Left ventricle myocardium inferior (tissue), 1 donor: ENCODE measurements around the gene SLC37A1. TPM values are rescaled to one million over a fixed set of nuclear protein-coding genes. Genes with fewer than 3 reads are reported as not detected.

Source experiments
- DNase-seq: peaks from one replicate; pipeline ENCODE4 v3.0.0-alpha.2; 2020
- H3K27ac ChIP-seq: fragments of 200-600 bp; replicated peaks from 2 replicates; pipeline ENCODE4 v1.8.0; 2021
- H3K27me3 ChIP-seq: fragments of 200-600 bp; 2 replicates; pipeline ENCODE4 v1.8.0; 2021; ENCODE audit warnings: low read depth
- H3K36me3 ChIP-seq: fragments of 200-600 bp; 2 replicates; pipeline ENCODE4 v1.8.0; 2021
- H3K4me1 ChIP-seq: fragments of 200-600 bp; 2 replicates; pipeline ENCODE4 v1.8.0; 2021
- H3K4me3 ChIP-seq: fragments of 200-600 bp; 2 replicates; pipeline ENCODE4 v1.8.0; 2021; ENCODE audit warnings: mild to moderate bottlenecking, moderate library complexity
- H3K9me3 ChIP-seq: fragments of 200-600 bp; replicated peaks from 2 replicates; pipeline ENCODE4 v1.8.0; 2021
- intact Hi-C: fragments of 100-400 bp; cut with micrococcal nuclease; formaldehyde crosslinking; loops from one replicate; pipeline ENCODE4 v1.11.0; 2022
- total RNA-seq: library from RNA; stranded (reverse); fragmentation: NEBNext Ultra II Directional; extraction: Animal tissue kit (Norgen Biotek cat#: 25700); gene quantifications from one replicate; pipeline ENCODE4 v1.2.1, GENCODE V29; 2021
- TF ChIP-seq, protein P1 (sequence below): fragments of 200-600 bp; IDR thresholded peaks from 2 replicates; pipeline ENCODE4 v1.8.0; 2021; ENCODE audit warnings: antibody characterized with exemption, mild to moderate bottlenecking, borderline replicate concordance
- donor health status: DM: no; HTN: yes; CAD: no; lungs with severe emphysema.

Gene SLC37A1
- total RNA-seq, 1 donor from 2014 or later = 3.8 TPM

DNA sequence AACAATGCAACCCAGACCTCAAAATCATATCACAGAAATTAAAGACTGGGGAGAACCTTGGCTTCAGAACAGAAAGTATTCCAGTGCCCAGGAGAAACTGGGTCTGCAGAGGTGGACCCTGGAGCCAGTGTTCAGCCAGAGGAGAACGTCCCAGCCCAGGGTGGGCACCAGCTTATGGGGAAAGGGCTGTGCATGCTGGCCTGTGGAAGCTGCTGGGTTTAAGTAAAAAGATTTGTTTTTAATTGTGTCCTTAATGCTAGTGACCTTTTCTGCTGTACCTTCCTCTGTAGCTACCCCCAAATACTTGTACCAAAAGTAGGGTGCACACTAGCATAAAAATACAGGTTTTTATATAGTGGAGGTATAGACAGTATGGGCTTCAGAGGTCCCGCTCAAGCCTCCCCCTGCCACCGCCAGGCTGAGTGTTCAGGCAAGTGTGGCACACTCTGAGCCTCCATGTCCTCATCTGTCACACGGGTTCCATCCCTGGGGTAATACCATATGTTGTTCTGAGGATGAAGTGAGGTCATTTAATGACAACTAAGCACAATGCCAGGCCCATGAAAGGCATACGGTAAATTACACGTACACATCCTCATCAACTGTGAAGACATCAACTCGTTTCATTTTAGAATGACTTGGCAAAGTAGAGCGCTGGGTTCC is 47.0 kb downstream of the SLC37A1 start:
- Histone ChIP-seq H3K4me3 (no peak overlapping the region), H3K36me3 (peaks cover 73% of the 10 kb centered on the region), H3K9me3 (no peaks in the 10 kb centered on the region), H3K4me1 (no peaks in the 10 kb centered on the region), H3K27me3 (no peaks in the 10 kb centered on the region), H3K27ac (no peak overlapping the region)
- DNase-seq = no peak
- intact Hi-C loops = no loop called here
- TF ChIP-seq, protein P1, sequence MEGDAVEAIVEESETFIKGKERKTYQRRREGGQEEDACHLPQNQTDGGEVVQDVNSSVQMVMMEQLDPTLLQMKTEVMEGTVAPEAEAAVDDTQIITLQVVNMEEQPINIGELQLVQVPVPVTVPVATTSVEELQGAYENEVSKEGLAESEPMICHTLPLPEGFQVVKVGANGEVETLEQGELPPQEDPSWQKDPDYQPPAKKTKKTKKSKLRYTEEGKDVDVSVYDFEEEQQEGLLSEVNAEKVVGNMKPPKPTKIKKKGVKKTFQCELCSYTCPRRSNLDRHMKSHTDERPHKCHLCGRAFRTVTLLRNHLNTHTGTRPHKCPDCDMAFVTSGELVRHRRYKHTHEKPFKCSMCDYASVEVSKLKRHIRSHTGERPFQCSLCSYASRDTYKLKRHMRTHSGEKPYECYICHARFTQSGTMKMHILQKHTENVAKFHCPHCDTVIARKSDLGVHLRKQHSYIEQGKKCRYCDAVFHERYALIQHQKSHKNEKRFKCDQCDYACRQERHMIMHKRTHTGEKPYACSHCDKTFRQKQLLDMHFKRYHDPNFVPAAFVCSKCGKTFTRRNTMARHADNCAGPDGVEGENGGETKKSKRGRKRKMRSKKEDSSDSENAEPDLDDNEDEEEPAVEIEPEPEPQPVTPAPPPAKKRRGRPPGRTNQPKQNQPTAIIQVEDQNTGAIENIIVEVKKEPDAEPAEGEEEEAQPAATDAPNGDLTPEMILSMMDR = no peak

DNA sequence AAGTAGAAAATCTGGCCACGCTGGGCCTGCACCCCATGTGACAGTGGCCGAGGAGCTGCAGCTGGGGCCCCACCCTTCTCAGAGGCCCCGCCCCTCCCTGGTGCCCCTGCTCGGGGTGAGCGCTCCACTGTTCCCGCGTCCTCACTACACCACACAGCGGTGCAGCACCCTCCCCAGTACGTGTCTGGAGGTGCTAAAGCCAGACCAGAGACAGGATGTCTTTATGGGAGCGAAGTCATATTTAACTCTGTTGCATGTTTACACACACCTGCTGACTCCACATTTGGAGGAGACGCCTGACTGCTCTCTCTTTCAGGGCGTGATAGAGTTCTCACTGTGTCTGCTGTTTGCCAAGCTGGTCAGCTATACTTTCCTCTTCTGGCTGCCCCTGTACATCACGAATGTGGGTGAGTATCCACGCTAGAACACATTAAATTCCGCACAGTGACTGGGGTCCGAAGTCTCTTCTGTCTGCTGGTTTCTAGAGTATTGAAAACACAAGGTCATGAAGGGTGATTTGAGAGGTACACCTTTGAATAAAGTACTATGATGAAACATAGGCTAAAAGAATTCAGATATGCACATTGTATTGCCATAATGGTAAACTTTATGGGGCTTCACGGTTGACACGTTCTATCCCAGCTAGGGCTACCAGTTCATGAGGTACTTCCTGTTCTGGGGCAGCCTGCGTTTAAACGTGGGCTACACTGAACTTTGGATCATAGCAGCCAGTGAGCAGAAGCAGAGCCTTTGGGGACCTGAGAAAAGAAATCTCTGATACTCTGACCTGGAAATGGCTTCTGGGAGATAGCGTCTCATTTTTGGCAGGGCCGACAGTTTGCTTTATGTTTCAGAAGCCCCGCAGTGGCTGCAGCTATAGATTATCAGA is 48.4 kb downstream of the SLC37A1 start:
- H3K27me3 ChIP-seq = no peaks in the 10 kb centered on the region
- H3K4me3 ChIP-seq = no peak overlapping the region
- TF ChIP-seq, protein P1 = no peak
- H3K27ac ChIP-seq = no peak overlapping the region
- no peak for DNase-seq
- no peaks in the 10 kb centered on the region for H3K9me3 ChIP-seq
- peaks cover 65% of the 10 kb centered on the region for H3K36me3 ChIP-seq
- no peaks in the 10 kb centered on the region for H3K4me1 ChIP-seq
- intact Hi-C loops = no loop called here

DNA sequence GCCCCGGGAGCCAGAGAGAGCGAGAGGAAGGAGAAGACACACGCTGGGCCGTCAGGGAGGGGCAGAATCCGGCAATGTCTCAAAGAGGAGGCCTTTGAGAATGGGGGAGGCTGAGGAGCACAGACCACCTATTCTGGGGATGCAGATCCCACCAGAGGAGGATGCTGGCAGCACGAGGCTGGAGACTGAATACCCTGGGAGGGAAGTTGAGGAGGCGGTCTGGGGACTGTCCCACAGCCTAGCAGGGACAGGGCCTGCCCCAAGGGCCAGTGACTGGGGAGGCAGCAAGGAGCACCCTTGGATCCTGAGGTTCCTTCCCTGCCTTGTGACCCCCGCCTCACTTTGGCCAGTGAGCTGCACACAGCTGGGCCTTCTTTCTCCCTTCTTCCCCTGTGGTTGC is 49.2 kb downstream of the SLC37A1 start:
- Histone ChIP-seq H3K27me3 (no peaks in the 10 kb centered on the region), H3K27ac (no peak overlapping the region), H3K36me3 (peaks cover 61% of the 10 kb centered on the region), H3K4me1 (no peaks in the 10 kb centered on the region), H3K9me3 (no peaks in the 10 kb centered on the region), H3K4me3 (no peak overlapping the region)
- TF ChIP-seq, protein P1 = no peak
- no peak for DNase-seq
- intact Hi-C loops = no loop called here

DNA sequence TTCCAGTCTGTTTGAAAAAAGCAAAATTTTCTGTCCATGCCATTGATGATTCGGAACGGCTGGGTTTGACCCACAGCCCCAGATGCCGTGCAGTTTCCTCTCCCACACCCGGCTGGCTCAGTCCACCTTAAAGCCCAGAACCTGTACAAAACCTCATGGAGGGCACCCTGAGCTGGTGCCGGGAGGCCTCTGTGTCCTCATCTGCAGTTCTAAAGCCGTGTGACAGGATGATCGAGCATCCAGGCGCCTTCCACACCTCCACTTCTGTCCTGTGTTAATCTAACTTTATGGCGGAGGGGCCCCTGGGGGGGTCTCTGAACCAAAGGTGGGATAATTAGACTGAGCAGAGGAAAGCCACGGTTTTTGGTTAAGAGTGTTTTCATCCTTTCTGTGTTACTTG is 49.6 kb downstream of the SLC37A1 start:
- Histone ChIP-seq H3K9me3 (no peaks in the 10 kb centered on the region), H3K27ac (no peak overlapping the region), H3K36me3 (peaks cover 57% of the 10 kb centered on the region), H3K27me3 (no peaks in the 10 kb centered on the region), H3K4me1 (no peaks in the 10 kb centered on the region), H3K4me3 (no peak overlapping the region)
- intact Hi-C loops = no loop called here
- TF ChIP-seq, protein P1 = no peak
- DNase-seq = no peak

DNA sequence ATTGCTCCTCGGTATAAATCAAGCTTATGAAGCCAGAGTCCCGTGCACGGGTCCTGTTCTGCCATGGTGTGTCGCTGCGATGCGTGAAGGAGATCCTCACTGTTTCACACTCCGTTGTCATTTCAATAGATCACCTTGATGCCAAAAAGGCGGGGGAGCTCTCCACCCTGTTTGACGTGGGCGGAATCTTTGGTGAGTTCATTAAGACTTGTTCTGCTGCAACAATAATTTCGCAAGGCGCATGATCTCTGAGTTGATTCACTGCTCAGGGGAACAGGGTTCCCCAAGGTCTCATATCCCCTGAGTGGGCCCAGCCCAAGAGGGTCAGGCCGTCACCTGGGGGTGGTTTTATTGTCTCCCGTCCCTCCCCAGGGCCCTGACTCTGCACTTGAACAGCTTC is 50.0 kb downstream of the SLC37A1 start:
- DNase-seq = no peak
- intact Hi-C loops = no loop called here
- TF ChIP-seq, protein P1 = no peak
- Histone ChIP-seq H3K4me1 (no peaks in the 10 kb centered on the region), H3K36me3 (peaks cover 57% of the 10 kb centered on the region), H3K4me3 (no peak overlapping the region), H3K27ac (no peak overlapping the region), H3K9me3 (no peaks in the 10 kb centered on the region), H3K27me3 (no peaks in the 10 kb centered on the region)
